GM21737 (cell line): ENCODE results near the gene AP2A2.

Source experiments
- ATAC-seq: cut with Tn5 transposase; IDR thresholded peaks from one replicate; pipeline ENCODE4 v1.9.1; 2021; ENCODE audit warnings: mild to moderate bottlenecking, moderate library complexity; ENCODE audit not compliant: unreplicated experiment

Gene AP2A2

GRCh38 chr11:993632-994167, 68.0 kb downstream of the AP2A2 start:
- ATAC-seq: no peak

GRCh38 chr11:995044-995751, 69.5 kb downstream of the AP2A2 start:
- no peak for ATAC-seq

GRCh38 chr11:995752-996420, 70.2 kb downstream of the AP2A2 start:
- ATAC-seq: peak; percentile 56

- no peak for ATAC-seq
Measured at GRCh38 chr11:996681-997080, 71.0 kb downstream of the AP2A2 start.

GRCh38 chr11:997907-998306, 72.2 kb downstream of the AP2A2 start:
- no peak for ATAC-seq

- no peak for ATAC-seq
Measured at GRCh38 chr11:999009-999408, 73.3 kb downstream of the AP2A2 start.

GRCh38 chr11:1000357-1001278, 74.9 kb downstream of the AP2A2 start:
- no peak for ATAC-seq

GRCh38 chr11:1001617-1002405, 76.1 kb downstream of the AP2A2 start:
- no peak for ATAC-seq

- ATAC-seq: no peak
Measured at GRCh38 chr11:1002406-1002984, 76.8 kb downstream of the AP2A2 start.

GRCh38 chr11:1003159-1003558, 77.5 kb downstream of the AP2A2 start:
- no peak for ATAC-seq

- no peak for ATAC-seq
Measured at GRCh38 chr11:1005928-1006327, 80.3 kb downstream of the AP2A2 start.

GRCh38 chr11:1006762-1007161, 81.1 kb downstream of the AP2A2 start:
- ATAC-seq: no peak

- ATAC-seq: no peak
Measured at GRCh38 chr11:1007279-1007678, 81.6 kb downstream of the AP2A2 start.

GRCh38 chr11:1008001-1008802, 82.5 kb downstream of the AP2A2 start:
- ATAC-seq: no peak

GRCh38 chr11:1008803-1009145, 83.1 kb downstream of the AP2A2 start:
- ATAC-seq: no peak

- ATAC-seq: no peak
Measured at GRCh38 chr11:1009371-1009770, 83.7 kb downstream of the AP2A2 start.

- ATAC-seq: no peak
Measured at GRCh38 chr11:1009991-1010390, 84.3 kb downstream of the AP2A2 start.

- no peak for ATAC-seq
Measured at GRCh38 chr11:1010551-1011319, 85.1 kb downstream of the AP2A2 start.

- no peak for ATAC-seq
Measured at GRCh38 chr11:1011320-1011698, 85.6 kb downstream of the AP2A2 start.
